Posterior vena cava (tissue), 2 donors: ENCODE data around the gene LNX1. TPM values are rescaled to one million over a fixed set of nuclear protein-coding genes. Genes with fewer than 3 reads are reported as not detected.

Experiments used
- DNase-seq: peaks from one replicate; pipeline ENCODE4 v3.0.0-alpha.2; 2020; ENCODE audit warnings: low spot score
- intact Hi-C, 2 donors: fragments of 100-400 bp; cut with DNase I; formaldehyde crosslinking; loops; one replicate each; pipeline versions ENCODE4 v1.14.1 to v1.14.2; 2022 to 2023
- long read RNA-seq, 2 donors: library from polyadenylated mRNA; unstranded; transcript quantifications; one replicate each; pipeline ENCODE4 v2.0.0, GENCODE V29; 2020 to 2021
- total RNA-seq, 2 donors: library from RNA; stranded (reverse); fragmentation: NEBNext Ultra II Directional; extraction: Animal tissue kit (Norgen Biotek cat#: 25700); gene quantifications; one replicate each; pipeline ENCODE4 v1.2.1, GENCODE V29; 2021
- donor health status: DM: yes; HTN: yes; CAD: no.
- donor health status: DM: yes; HTN: yes; CAD: no.

The LNX1 gene
- 1 to 10 TPM; 3.7 to 4.7 TPM for total RNA-seq
- long read RNA-seq, donor 1, partial matches to known transcripts, result 2 of 4 reads
- long read RNA-seq, donor 1, other reads (novel, unspliced or antisense), result 2 of 4 reads
- long read RNA-seq, donor 2, partial matches to known transcripts, result 8 of 10 reads
- long read RNA-seq, donor 2, other reads (novel, unspliced or antisense), result 2 of 10 reads

- intact Hi-C loops, result no loop called here
- DNase-seq, result no peak
Observed at GRCh38 chr4:53591372-53591892, at the start of gene LNX1. LNX1 (minus strand) TSS chr4:53591486; CDS start chr4:53574002, 17,484 bp downstream.

GRCh38 chr4:53640576-53641453 lies 49.5 kb upstream of the LNX1 start:
- intact Hi-C loops, result no loop called here
- DNase-seq, result no peak

- intact Hi-C loops, result no loop called here
- no peak for DNase-seq
Observed at GRCh38 chr4:53638919-53639318, 47.6 kb upstream of the LNX1 start.

- intact Hi-C loops, result no loop called here
- DNase-seq, result no peak
Observed at GRCh38 chr4:53637348-53637747, 46.1 kb upstream of the LNX1 start.

- DNase-seq, result no peak
- intact Hi-C loops, result no loop called here
Observed at GRCh38 chr4:53635697-53636483, 44.6 kb upstream of the LNX1 start.

GRCh38 chr4:53633608-53634007 lies 42.3 kb upstream of the LNX1 start:
- no peak for DNase-seq

GRCh38 chr4:53629296-53629695 lies 38.0 kb upstream of the LNX1 start:
- intact Hi-C loops, result no loop called here
- DNase-seq, result no peak

More at GRCh38 chr4:53633608-53634007, 42.3 kb upstream of the LNX1 start:
- intact Hi-C loops, result no loop called here

GRCh38 chr4:53626491-53626890 lies 35.2 kb upstream of the LNX1 start:
- no peak for DNase-seq

GRCh38 chr4:53625888-53626287 lies 34.6 kb upstream of the LNX1 start:
- intact Hi-C loops, result no loop called here

More at GRCh38 chr4:53626491-53626890, 35.2 kb upstream of the LNX1 start:
- intact Hi-C loops, result no loop called here

GRCh38 chr4:53622739-53623151 lies 31.5 kb upstream of the LNX1 start:
- intact Hi-C loops, result no loop called here
- DNase-seq, result no peak

More at GRCh38 chr4:53625888-53626287, 34.6 kb upstream of the LNX1 start:
- DNase-seq, result no peak

- intact Hi-C loops, result no loop called here
- no peak for DNase-seq
Observed at GRCh38 chr4:53620956-53621355, 29.7 kb upstream of the LNX1 start.

- no peak for DNase-seq
- intact Hi-C loops, result no loop called here
Observed at GRCh38 chr4:53619431-53619830, 28.1 kb upstream of the LNX1 start.

- intact Hi-C loops, result no loop called here
- DNase-seq, result no peak
Observed at GRCh38 chr4:53618321-53618720, 27.0 kb upstream of the LNX1 start.

GRCh38 chr4:53617101-53617680 lies 25.9 kb upstream of the LNX1 start:
- intact Hi-C loops, result no loop called here
- no peak for DNase-seq

GRCh38 chr4:53616219-53616618 lies 24.9 kb upstream of the LNX1 start:
- intact Hi-C loops, result no loop called here
- no peak for DNase-seq

- intact Hi-C loops, result no loop called here
- no peak for DNase-seq
Observed at GRCh38 chr4:53614591-53614990, 23.3 kb upstream of the LNX1 start.

- intact Hi-C loops, result no loop called here
Observed at GRCh38 chr4:53613428-53613827, 22.1 kb upstream of the LNX1 start.

GRCh38 chr4:53608649-53609048 lies 17.4 kb upstream of the LNX1 start:
- intact Hi-C loops, result no loop called here
- DNase-seq, result no peak

More at GRCh38 chr4:53613428-53613827, 22.1 kb upstream of the LNX1 start:
- DNase-seq, result no peak

- intact Hi-C loops, result no loop called here
- no peak for DNase-seq
Observed at GRCh38 chr4:53608242-53608641, 17.0 kb upstream of the LNX1 start.
